Peyer's patch (tissue), 4 donors: ENCODE results near the gene SEPHS2.

ENCODE experiments used
- CTCF ChIP-seq, 6 experiments: fragments of 450-650 bp in 4 of 6; fragments of 200-600 bp in 2 of 6; sonication (generic) in 1 of 6; IDR thresholded peaks; one replicate each; pipeline ENCODE4 v1.5.1; 2017 to 2019; ENCODE audit warnings: antibody characterized with exemption in 6 of 6, mild to moderate bottlenecking in 3 of 6, moderate library complexity in 1 of 6
- POLR2A ChIP-seq, 2 donors: fragments of 450-650 bp; IDR thresholded peaks; one replicate each; pipeline ENCODE4 v1.5.1; 2017; ENCODE audit warnings: antibody characterized with exemption in 2 of 2, mild to moderate bottlenecking in 2 of 2, moderate library complexity in 2 of 2

- no peak for TF ChIP-seq CTCF (IDR thresholded peaks at IDR 0.05)
- TF ChIP-seq POLR2A (IDR thresholded peaks at IDR 0.05) = no peak
Measured at GRCh38 chr16:30443631-30444030, 2.0 kb downstream of the SEPHS2 start.
